AG04450 (cell line): ENCODE data around the gene ISG20L2. TPM values are rescaled to one million over a fixed set of nuclear protein-coding genes. Genes with fewer than 3 reads are reported as not detected.

ENCODE experiments used
- CTCF ChIA-PET: fragments of 300-600, 350-600 bp; formaldehyde crosslinking; extraction: SDS; loops from one replicate; lab custom pipeline; 2022; ENCODE audit warnings: antibody characterized with exemption, inconsistent platforms; lab: Charles Lee
- POLR2A ChIA-PET: fragments of 350-600 bp; formaldehyde crosslinking; extraction: SDS; loops from one replicate; lab custom pipeline; 2021; ENCODE audit warnings: antibody characterized with exemption, inconsistent platforms; lab: Yijun Ruan, JAX
- DNase-seq: peaks from one replicate; pipeline ENCODE4 v3.0.0-alpha.2; 2011; ENCODE audit warnings: low read depth, low spot score
- H3K27ac ChIP-seq: one replicate; pipeline ENCODE4 v1.5.1; 2012; ENCODE audit warnings: low read depth, low read length, control low read depth
- H3K27me3 ChIP-seq: one replicate; pipeline ENCODE4 v1.6.0; 2012; ENCODE audit warnings: low read length; ENCODE audit not compliant: control insufficient read depth, insufficient read depth
- H3K4me3 ChIP-seq: 2 replicates; pipeline ENCODE4 v1.5.1; 2011; ENCODE audit warnings: mild to moderate bottlenecking, low read depth, low read length, control low read depth
- H3K9me3 ChIP-seq: 2 replicates; pipeline ENCODE4 v1.5.1; 2012; ENCODE audit warnings: low read length; ENCODE audit not compliant: control insufficient read depth, insufficient read depth
- polyA plus RNA-seq: library from polyadenylated mRNA; depleted of rRNA; stranded (reverse); fragments of >200 nt; gene quantifications from 2 replicates; pipeline ENCODE4 v1.2.3, GENCODE V29; 2011
- TF ChIP-seq, protein P1 (sequence below): IDR thresholded peaks from 2 replicates; pipeline ENCODE4 v1.5.1; 2011; ENCODE audit warnings: low read depth, low read length, control low read depth, inconsistent platforms

Gene ISG20L2
- polyA plus RNA-seq, 1 experiment, result 25.6 TPM

DNA sequence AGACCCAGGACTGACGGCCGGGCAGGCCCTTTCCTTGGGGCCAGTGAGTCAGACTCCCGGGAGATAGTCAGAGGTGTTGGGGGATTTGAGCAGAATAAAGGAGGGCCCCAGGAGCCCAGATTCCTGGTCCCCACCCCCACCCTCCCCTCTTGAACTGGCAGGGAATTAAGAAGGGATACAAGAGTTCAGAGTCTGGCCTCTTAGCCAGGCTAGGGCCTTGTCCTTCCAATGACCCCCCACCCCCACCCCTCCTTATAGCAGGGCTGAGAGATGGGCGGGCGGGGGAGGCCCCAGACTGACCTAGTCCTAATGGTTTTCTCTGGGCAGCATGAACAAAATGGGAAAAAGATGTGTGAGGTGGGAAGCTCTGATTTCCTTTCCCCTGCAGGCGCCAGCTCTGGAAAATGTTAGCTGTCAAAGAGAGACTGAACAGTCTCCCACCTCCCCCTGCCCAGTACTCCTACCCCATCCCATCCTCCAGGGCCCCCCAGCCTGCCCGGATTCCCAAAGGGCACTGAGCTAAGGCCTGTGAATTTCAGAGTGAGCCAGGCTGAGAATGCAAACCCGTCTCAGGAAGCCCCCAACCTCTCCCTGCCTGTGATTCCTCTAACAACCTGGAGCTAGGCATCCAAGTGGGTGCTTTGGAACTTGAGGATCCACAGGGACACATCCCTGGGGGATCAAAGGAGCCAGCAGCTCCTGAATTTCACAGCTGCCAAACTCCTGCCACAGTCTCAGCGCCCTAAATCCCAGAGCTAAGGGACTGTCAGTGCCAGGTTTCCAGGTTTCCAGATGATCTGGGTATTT, 17.4 kb downstream of the ISG20L2 start:
- no peak for DNase-seq
- Histone ChIP-seq H3K9me3 (no peaks in the 10 kb centered on the region), H3K27me3 (no peaks in the 10 kb centered on the region), H3K27ac (no peak overlapping the region), H3K4me3 (no peak overlapping the region)
- TF ChIP-seq, protein P1, sequence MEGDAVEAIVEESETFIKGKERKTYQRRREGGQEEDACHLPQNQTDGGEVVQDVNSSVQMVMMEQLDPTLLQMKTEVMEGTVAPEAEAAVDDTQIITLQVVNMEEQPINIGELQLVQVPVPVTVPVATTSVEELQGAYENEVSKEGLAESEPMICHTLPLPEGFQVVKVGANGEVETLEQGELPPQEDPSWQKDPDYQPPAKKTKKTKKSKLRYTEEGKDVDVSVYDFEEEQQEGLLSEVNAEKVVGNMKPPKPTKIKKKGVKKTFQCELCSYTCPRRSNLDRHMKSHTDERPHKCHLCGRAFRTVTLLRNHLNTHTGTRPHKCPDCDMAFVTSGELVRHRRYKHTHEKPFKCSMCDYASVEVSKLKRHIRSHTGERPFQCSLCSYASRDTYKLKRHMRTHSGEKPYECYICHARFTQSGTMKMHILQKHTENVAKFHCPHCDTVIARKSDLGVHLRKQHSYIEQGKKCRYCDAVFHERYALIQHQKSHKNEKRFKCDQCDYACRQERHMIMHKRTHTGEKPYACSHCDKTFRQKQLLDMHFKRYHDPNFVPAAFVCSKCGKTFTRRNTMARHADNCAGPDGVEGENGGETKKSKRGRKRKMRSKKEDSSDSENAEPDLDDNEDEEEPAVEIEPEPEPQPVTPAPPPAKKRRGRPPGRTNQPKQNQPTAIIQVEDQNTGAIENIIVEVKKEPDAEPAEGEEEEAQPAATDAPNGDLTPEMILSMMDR, result no peak
- POLR2A ChIA-PET, result interaction anchor here (0.8 to 1.6 kb wide), 2 partner anchors 22 to 38 kb away, joined by 3 read pairs; no protein-coding TSS in a partner anchor
- CTCF ChIA-PET, result interaction anchor here (0.5 to 13.7 kb wide), 8 partner anchors 11 to 93 kb away, joined by 3 to 233 read pairs (median 5); partner anchors contain the start of genes ISG20L2, METTL25B and NES

- POLR2A ChIA-PET, result interaction anchor here (0.6 to 1.6 kb wide), 2 partner anchors 20 to 145 kb away, joined by 3 read pairs; no protein-coding TSS in a partner anchor
- TF ChIP-seq, protein P1, result no peak
- no peak for DNase-seq
These were observed 18.6 kb downstream of the ISG20L2 start for GRCh38 chr1:156709757-156710489.

DNA sequence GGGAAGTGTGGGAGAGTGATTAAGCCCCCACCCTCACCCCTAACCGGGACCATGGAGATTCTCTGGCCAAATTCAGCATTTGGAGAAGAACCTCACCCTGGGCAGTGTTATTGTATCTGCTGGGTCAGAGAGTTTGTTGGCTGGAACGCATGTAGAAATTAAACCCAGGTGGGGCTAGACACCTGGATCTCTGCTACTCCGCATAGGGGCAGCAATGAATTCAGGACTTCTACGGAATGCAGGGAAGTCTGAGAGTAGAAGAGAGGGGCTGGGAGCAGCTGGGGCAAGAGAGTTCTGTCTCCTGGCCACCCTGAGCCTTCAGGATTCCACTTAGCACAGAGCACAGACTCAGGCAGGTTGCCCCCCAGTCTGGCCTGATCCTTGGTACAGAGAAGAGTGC, 19.5 kb downstream of the ISG20L2 start:
- ChIA-PET CTCF (interaction anchor here (0.6 to 13.7 kb wide), 5 partner anchors 11 to 184 kb away, joined by 3 to 233 read pairs (median 6); partner anchors contain the start of genes ISG20L2 and METTL25B), POLR2A (interaction anchor here (0.5 kb wide), 1 partner anchor 13 kb away, joined by 3 read pairs; no protein-coding TSS in a partner anchor)
- Histone ChIP-seq H3K9me3 (no peaks in the 10 kb centered on the region), H3K27ac (peak overlapping the region; percentile 39), H3K27me3 (no peaks in the 10 kb centered on the region), H3K4me3 (no peak overlapping the region)
- DNase-seq, result no peak
- TF ChIP-seq, protein P1, result no peak

More at GRCh38 chr1:156709757-156710489, 18.6 kb downstream of the ISG20L2 start:
- H3K27me3 ChIP-seq, result no peaks in the 10 kb centered on the region
- H3K9me3 ChIP-seq, result no peaks in the 10 kb centered on the region
- H3K27ac ChIP-seq, result no peak overlapping the region
- CTCF ChIA-PET, result interaction anchor here (0.6 to 13.7 kb wide), 7 partner anchors 12 to 219 kb away, joined by 3 to 233 read pairs (median 5); partner anchors contain the start of genes ISG20L2 and METTL25B
- H3K4me3 ChIP-seq, result no peak overlapping the region

DNA sequence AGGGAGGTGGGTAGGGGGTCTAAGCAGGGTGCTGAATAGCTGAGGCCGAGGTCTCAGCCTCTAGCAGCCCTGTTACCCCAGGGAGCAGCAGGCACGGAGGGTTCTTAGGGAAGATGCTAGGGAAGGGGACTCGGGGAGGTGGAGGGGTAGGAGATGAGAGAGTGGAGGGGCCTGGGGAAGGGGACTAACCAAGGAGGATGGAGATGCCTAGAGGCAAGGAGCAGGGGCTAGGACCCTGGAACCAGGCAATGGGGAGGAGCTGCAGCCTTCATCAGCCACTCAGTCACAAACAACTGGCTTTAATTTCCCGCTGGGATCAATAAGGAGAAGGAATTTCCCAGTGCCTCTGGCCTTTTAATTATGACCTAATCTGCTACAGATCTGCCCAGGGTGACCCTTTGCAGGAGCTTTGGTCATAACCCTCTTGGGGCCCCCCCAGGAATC, 20.3 kb downstream of the ISG20L2 start:
- no peaks in the 10 kb centered on the region for H3K27me3 ChIP-seq
- ChIA-PET POLR2A (no interaction called here), CTCF (interaction anchor here (0.6 to 13.7 kb wide), 5 partner anchors 7 to 30 kb away, joined by 3 to 233 read pairs (median 23); partner anchors contain the start of genes ISG20L2 and METTL25B)
- DNase-seq, result no peak
- no peaks in the 10 kb centered on the region for H3K9me3 ChIP-seq
- TF ChIP-seq, protein P1, result no peak
- H3K4me3 ChIP-seq, result no peak overlapping the region
- peak overlapping the region; percentile 82 for H3K27ac ChIP-seq
